ENCODE results near the gene MAS1L.

The MAS1L gene

GRCh38 chr6:29521006-29521680, 33.4 kb upstream of the MAS1L start:
- TF ChIP-seq REST (IDR thresholded peaks at IDR 0.05; ENCODE audit: insufficient read depth in 1 of 2, low read depth in 2 of 2, low read length in 2 of 2), result no peak

- TF ChIP-seq FOXP2 (optimal IDR thresholded peaks at IDR 0.05; ENCODE audit: borderline replicate concordance, extremely low read depth, extremely low read length, insufficient read depth) (no peak), SIN3A (IDR thresholded peaks at IDR 0.05; ENCODE audit: borderline replicate concordance, insufficient read depth, low read length) (no peak), POLR2AphosphoS5 (IDR thresholded peaks at IDR 0.05; ENCODE audit: low read depth, low read length) (no peak)
Observed at GRCh38 chr6:29520232-29520631, 32.5 kb upstream of the MAS1L start.

- no peak for TF ChIP-seq TAF1 (IDR thresholded peaks at IDR 0.05; ENCODE audit: borderline replicate concordance, insufficient read depth, low read length)
- no peak for TF ChIP-seq REST (IDR thresholded peaks at IDR 0.05; ENCODE audit: insufficient read depth in 1 of 2, low read depth in 2 of 2, low read length in 2 of 2)
- no peak for TF ChIP-seq SIN3A (IDR thresholded peaks at IDR 0.05; ENCODE audit: borderline replicate concordance, insufficient read depth, low read length)
- TF ChIP-seq FOXP2 (optimal IDR thresholded peaks at IDR 0.05; ENCODE audit: borderline replicate concordance, extremely low read depth, extremely low read length, insufficient read depth), result no peak
- TF ChIP-seq POLR2AphosphoS5 (IDR thresholded peaks at IDR 0.05; ENCODE audit: low read depth, low read length), result no peak
Observed at GRCh38 chr6:29519291-29520010, 31.7 kb upstream of the MAS1L start.

- TF ChIP-seq FOXP2 (optimal IDR thresholded peaks at IDR 0.05; ENCODE audit: borderline replicate concordance, extremely low read depth, extremely low read length, insufficient read depth), result no peak
- TF ChIP-seq SIN3A (IDR thresholded peaks at IDR 0.05; ENCODE audit: borderline replicate concordance, insufficient read depth, low read length), result no peak
- TF ChIP-seq POLR2AphosphoS5 (IDR thresholded peaks at IDR 0.05; ENCODE audit: low read depth, low read length), result no peak
- TF ChIP-seq REST (IDR thresholded peaks at IDR 0.05; ENCODE audit: insufficient read depth in 1 of 2, low read depth in 2 of 2, low read length in 2 of 2), result no peak
- no peak for TF ChIP-seq TAF1 (IDR thresholded peaks at IDR 0.05; ENCODE audit: borderline replicate concordance, insufficient read depth, low read length)
Observed at GRCh38 chr6:29517728-29518440, 30.1 kb upstream of the MAS1L start.

GRCh38 chr6:29517245-29517644, 29.5 kb upstream of the MAS1L start:
- TF ChIP-seq FOXP2 (optimal IDR thresholded peaks at IDR 0.05; ENCODE audit: borderline replicate concordance, extremely low read depth, extremely low read length, insufficient read depth) (no peak), TAF1 (IDR thresholded peaks at IDR 0.05; ENCODE audit: borderline replicate concordance, insufficient read depth, low read length) (no peak), REST (IDR thresholded peaks at IDR 0.05; ENCODE audit: insufficient read depth in 1 of 2, low read depth in 2 of 2, low read length in 2 of 2) (no peak), POLR2AphosphoS5 (IDR thresholded peaks at IDR 0.05; ENCODE audit: low read depth, low read length) (no peak)

Measured in PFSK-1 (cell line).